Stimulated activated CD8-positive, alpha-beta memory T cell treated with anti-CD3 and anti-CD28 coated beads, Interleukin-7, amount 100 ng/mL, for 48 hours (primary cell): ENCODE measurements around the gene RARB.

Experiments
- DNase-seq, 2 donors: peaks; one replicate each; pipeline ENCODE4 v3.0.0-alpha.2; 2020; ENCODE audit warnings: low read depth in 1 of 2; ENCODE audit errors: extremely low read depth in 1 of 2

RARB gene

DNA sequence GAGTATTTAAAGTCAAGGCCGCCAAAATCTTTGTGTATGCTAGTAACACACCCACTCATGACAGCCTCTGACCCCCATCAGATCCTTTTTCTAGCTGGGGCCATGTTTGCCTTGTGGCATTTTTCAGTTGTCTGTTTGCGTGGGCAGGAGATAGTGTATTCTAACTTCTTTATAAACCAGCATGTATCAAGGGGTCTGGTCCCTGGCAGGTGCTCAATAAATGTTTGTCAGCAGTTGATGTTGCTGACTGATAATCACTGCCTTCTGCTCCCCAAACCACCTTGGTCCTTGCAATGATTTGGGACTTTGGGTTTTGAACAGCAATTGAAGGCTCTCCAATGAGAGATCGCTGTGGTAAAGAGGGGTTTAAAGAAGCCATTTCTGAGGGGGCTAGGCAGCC is 19.2 kb downstream of the RARB start:
- DNase-seq: no peak

DNA sequence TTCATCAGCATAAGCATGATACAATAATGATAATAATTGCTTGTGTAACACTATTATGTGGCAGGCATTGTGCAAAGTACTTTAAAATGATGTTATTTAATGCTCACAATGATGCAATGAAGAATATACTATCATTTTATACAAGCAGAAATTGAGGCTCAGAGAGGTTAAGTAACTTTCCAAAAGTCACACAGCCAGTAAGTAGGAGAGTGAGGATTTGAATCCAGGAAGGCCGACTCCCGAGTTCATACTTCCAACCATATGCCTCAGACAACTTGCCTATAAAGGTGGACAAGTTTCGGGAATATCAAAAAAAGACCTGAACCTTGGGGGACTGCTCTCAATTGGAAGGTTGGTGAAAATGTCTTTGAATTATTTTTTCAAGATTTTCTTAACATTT is 19.9 kb downstream of the RARB start:
- DNase-seq: no peak

DNA sequence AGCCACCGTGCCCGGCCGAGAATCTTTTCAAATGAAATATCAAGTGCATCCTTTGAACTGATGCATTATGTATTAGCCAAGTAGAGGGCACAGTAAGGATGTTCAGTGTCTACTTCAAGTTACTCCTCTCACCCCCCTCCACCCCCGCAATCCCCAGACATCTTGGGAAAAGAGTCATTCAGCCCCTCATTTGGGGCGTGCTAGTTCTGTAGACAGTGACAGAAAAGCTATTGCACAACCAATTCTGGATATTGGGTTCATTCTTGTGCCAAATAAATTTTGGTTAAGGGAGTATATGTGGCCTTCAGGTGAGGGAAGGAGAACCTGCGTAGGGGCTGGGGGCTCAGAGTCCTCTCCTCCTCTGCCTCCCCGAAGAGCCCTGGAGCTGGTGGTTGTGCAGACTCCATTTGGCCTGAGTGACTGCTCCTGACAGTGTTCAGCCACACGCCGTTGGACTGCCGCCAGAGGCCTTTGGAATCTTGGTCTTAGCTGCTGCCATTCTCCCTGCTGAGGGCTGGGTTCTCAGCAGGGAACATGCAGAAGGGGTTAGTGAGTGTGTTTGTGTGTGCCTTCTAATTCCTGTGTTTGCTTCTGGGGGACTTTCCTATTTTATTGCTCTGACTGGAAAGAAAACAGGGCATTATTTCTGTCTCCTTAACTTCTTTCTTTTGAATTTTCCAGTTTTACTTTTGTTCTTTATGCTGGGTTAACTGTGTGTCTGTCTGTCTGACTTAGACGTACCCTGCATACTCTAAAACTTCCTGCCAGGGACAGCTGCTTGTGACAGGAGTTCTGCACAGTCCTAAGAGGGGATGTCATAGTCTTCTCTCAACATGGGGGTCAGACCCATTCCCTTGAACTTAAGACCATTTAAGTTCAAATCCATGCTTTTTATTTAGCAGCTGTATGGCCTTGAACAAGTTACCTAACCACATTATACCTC is 21.0 kb downstream of the RARB start:
- DNase-seq: no peak

DNA sequence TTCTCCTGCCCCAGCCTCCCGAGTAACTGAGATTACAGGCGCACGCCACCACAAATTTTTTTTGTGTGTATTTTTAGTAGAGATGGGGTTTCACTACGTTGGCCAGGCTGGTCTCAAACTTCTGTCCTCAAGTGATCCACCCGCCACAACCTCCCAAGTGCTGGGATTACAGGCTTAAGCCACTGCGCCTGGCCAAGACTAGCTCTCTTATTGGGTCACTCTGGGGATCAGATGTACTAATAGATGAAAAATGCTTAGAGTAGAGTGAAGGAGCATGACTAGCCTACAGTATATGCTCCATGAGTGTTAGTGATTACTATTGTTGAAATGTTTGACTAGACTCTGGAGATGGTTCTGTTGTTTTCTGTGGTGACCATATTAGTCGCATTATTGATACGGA is 21.8 kb downstream of the RARB start:
- DNase-seq: no peak

DNA sequence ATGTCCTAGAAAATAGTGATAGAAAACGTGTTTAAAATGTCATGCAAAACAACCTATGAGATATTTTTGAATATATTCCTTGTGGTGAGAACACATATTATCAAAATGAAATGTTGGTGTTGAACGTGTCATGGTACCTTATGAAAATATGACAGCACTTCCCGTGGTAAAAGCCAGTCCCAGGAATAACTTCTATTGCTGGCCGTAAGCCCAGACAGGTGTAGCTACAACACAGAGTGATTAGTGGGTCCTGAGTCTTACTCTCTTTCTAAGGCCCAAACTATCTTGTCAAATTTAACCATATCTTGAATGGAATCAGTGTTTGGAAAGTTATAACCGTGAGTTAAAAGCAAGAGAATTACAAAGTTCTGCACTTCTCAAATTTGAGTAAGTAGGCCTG is 24.1 kb downstream of the RARB start:
- no peak for DNase-seq

DNA sequence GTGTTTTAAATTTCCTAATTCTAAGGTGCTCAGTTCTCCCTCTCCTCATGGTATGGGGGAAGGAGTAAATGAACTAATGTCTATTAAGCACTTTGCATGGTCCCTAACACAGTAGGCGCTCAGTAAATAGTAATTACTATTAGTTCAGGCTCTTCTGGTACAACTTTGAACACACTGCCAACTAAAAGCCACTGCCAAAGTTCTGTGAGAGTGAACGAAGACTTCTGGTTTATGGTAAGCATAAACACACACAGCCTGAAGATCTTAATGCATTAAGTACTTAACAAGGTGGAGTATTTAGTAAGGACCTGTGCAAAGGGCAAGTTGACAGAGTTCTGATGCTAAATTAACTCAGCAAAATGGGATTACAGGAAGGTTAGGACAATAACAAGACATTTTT is 24.7 kb downstream of the RARB start:
- DNase-seq: no peak

DNA sequence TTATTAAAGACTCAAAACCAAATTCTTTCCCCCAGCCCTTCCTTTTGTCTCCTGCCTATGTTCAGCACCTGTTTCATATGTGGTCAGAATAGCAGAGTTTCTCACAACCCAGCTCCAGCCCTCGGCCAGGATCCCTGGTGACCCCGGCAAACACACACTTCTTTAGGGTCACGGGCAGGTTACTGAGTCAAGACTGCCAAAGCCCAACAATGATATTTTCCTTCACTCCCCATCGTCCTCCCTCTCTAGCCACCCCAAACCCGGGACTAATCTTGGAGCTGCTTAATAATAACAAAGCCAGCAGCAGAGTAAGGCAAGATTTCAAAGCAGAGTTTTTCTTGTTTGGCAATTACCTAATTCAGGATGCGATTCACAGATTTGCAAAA is 25.5 kb downstream of the RARB start:
- no peak for DNase-seq

DNA sequence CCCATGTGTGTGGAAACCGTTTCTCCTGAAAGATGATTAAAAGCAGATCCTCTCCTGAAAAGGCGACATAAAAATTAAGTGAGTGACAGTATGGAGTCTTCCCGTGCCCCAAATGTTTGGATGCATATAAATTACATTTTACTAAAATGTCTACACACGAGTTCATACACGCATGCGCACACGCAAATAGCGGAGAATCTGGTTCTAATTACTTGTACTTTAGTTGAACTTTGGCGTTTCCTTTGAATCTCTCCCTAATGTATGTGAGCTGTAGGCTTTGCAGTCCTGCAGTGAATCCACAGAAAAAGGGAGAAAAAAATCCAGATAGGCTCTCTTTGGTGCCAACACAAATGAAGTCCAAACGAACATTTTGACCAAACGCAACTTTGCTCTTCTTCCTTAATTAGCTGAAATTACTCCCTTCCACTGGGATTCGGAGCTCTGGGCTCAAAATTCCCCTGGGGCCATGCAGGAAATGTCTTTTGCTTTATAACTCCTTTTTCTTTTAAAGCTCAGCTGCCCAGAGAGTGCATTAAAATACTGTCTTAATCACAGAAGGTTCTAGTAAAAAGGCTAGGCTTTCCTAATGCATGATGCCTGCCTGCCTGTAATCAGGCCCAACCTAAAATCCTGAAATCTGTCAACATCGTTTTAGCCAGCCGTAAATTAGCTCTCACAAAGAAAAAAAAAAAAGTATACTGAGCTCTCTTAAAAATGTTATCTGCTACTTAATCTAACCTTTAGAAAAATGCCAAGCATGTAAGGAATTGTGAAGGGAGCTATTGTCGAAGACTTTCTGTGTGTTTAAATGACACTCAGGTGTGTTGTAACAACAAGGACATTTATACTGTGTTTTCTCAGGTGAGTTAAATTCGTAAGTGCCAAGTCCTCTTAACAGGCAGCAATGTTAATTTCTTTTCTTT is 26.2 kb downstream of the RARB start:
- no peak for DNase-seq

DNA sequence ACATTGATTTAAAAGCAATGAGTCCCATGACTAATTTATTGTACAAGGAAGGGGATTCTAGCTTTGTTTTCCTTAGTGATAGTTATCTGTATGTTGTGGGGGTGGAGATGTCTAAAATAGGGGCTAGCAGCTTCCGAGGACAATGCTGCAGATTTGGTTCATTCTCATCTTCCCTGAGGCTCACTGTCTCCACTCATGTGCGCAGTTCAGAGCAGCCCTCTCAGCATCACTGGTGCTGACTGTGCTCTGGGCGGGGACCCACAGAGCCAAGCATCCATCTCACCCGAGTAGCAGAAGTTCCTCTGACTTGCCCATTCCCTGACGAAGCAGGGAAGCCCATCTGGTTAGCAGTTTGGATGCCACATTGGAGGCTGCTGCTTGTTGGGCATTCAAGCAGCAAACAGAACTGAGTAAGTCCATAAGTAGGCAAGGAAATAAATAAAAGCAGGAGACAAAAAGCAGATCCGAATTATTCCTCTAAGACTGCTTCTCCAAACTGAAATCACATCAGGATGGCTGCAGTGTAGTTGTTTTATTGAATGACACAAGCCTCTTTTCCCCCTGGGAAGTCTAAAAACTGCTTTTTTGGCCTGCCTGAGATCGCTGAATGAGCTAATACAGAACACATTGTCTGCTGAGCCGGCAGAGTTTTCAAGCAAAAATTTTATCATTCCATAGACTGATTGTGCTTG is 27.5 kb downstream of the RARB start:
- DNase-seq: no peak

DNA sequence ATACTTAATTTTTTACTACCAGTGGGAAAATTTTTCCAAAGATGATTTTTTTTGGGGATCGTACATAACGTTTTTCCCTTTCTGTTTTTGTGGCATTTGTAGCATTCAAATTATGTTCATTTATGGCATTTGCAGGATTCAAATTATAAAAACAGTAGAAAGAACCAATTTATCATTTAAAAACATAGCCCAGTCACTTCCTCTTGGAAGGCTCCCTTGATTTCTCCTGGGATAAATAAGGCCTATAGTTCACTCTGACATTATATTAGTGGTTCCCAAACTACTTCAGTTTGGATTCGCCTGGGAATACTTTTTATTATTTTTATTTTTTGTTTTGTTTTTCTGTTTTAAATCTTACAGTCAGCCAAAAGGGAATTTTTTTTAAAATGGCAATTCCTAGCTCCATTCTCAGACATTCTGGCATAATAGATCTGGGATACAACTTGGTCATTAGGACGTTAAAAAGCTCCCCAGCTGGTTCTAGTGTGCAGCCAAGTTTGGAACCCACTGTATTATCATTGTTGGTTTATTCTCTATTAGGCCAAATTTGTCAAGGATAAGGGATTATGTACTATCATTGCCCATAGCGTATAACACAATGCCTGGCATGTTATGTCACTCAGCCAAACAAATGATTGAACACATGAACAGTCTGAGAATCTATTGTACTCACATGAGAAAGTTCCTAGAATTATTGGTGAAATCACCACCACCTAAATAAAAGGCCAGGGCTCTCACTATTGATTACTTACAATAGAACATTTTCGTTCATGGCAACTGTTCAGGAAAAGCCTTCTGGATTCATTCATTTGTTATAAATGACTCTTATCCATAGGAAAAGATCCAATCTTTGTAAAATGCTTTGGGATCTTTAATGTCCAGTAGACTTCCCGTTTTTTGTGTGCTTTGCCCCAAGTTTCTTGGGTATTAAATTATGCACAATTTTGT is 28.9 kb downstream of the RARB start:
- DNase-seq: no peak

DNA sequence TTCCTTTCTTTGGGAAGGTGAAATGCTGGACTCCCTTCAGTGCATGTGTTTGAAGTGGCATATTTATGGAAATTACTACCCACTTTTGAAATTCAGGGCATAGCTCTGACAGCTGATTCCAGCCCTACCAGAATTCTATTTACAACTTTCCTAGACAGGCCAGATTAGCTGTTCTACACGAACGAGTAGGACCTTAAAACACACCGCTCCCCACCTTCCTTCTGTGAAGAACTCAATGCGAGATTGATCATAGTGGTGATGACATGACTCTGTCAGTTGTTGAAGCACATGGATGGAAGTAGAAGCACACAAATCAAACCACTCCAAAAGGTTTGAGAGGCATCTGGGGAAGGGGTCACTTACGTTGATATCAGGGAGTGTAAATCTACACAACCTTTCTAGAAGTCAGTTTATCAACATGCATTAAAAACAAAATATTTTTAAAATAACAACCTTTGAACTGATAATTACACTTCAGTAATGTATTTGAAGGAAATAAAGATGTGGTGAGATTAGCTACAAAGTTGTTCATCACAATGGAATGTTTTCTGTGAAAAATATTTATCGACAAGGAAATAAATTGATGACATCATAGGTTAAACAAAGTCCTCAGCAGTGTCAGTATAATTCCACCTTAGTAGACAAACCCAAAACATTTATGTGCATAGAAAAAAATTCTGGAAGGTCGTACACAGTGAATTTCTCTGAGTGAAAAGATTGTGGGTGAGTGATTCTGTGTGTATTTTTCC is 29.8 kb downstream of the RARB start:
- DNase-seq: no peak

DNA sequence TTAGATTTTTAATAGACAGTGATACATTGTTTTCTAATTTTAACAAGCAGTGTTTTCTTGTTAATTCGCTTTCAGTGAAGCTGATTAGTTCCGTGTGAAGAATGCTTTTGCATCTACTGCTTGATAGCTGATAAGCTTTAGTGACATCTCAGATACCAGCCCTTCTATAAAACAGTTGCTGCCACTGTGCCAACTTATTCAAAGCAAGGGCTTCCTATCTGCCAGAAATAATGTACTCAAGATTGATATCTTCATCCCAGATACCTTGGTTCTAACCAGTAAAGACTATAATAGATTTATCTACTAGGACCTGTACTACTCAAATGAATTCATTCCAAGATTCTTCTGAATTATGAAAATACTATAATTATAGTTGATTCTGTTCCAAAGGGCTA is 30.4 kb downstream of the RARB start:
- DNase-seq: no peak

DNA sequence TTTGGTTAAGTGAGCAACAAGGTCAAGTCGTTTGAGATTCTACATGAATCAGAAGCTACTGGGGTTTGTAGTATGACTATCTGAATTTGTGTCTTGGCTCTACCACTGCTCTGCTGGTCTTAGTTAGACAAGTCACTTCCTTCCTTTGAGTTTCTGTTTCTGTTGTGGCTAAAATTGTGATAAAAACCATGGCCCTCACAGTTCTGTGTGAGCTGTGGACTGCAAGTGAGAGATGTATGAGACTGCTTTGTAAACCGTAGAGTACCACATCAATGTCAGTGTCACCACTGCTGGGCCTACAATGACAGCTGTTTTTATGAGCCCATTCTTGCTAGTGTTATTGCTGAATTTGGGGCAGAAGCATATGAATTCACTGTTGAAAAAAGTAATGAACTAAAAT is 32.7 kb downstream of the RARB start:
- no peak for DNase-seq

DNA sequence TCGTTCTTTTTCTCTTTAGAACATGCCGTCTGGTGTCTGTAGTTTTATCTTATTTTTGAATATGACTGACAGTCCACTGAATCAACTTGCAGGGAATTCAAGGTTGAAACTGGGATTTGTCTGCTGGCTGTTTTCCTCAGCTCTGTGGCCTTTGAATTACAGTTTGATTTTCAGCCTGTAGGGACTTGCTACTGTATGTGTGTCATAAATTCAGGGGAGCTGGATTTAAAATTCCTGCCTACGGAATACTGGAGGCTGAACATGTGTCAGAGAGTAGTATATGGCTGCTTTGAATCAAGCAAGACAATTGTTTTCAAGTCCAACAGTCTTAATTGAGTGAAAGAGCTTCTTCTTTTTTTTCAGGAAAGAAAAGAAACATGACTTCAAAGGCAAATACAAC is 33.9 kb downstream of the RARB start:
- DNase-seq: no peak

DNA sequence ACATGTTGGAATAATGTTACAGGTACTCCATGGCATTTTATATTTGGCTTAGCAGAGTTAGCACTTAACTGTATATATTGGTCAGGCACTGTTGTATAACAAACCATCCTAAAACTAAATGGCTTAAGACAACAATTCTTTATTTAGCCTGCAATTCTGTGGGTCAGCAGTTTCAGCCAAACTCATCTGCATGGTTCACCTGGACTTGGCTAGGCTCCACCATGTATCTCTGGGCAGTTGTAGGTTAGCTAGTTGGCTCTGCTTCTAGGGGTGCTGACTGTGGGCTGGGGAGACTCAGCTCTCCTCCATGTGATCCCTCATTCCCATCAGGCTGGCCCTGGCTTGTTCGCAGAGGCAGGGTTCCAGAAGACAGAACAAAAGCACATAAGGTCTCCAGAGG is 34.4 kb downstream of the RARB start:
- no peak for DNase-seq

DNA sequence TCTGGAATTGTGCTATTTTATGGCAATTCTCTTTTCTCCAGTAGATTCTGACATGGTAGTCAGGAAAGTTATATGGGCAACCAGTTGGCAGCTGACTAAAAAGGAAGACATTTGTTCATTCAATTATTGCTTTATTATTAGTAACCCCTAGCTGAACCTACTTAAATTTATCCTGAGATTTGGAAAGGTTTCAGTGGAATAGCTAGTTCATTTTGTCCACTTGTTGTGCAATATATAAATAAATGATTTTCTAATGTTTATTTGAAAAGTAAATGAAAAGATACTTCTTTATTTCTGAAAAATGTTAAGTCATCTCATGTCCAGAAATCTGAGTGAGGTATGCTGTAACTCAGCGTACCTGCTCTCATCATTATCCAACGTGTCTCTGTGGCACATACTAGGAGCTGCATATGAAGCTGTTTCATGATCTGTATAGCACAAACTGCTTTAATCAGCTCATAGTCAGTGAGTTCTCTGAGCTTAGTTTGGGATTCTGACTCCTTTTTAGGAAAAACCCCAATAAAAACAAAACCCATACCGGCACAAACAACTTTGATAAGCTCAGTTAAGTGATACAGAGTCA is 35.9 kb downstream of the RARB start:
- DNase-seq: no peak

DNA sequence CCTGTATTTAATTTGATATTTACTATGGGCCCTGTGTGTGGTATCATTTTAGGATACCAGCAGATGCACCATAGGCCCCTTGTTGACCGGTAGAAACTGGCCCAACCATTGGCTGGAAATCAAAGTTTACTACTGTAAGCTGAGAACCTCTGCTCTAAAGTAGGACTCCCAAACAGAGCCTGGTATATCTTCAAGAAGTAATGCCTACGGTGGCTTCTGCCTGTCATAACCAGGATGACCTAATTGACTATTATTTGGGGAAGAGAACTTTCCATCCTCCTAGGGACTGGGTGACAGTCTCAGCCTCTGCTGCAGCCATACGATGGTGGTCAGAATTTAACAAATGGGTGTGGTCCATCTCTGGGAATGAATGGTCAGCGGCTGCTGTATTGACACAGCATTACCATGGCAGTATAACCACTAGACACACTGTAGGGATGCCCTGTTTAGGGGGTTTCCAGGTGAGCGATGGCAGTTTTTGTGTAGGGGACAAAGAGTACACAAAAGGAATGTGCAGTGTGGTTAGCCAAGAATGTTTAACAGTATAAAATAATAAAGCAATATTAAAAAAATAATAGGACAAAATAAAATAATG is 37.3 kb downstream of the RARB start:
- no peak for DNase-seq

DNA sequence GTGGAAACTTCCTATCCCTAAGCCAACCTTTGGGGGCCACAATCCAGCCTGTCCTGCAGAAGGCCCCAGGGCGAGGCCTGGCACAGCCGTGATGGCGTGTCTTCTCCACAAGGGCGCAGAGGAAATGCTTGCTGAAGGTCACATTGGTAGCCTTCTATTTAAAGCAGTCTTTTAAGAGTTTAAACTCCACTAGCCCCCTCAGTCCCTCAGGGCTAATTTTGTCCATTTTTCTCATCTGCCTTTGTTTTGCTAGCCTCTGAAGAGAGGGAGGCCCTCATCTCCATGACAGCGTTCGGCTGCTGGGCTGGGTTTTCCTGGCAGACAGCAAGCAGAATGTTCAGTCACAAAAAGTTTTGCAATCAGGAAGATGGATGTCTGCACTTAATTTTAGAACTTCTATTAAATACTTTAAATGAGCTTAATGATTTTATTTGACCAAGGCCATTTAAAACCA is 40.8 kb downstream of the RARB start:
- DNase-seq: no peak

DNA sequence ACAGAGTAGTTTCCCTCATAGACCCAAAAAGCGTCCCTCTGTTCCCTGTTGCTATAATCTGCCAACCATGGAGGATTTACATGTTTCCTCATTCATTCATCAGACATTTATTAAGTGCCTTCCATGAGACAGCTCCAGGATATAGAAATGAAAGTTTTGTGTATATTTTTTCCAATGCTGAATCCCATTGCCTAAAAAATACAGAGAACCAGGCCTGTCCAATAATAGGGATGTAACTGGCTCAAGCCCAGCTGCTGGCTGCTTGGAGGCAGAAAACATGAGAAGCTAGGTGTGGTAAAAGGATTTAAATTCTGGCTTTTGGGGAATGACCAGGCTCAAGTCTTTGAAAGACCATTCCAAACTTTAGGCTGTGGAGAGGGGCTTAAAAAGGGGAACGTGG is 41.5 kb downstream of the RARB start:
- no peak for DNase-seq
